ENCODE results near the gene CDC37. TPM values are rescaled to one million over a fixed set of nuclear protein-coding genes. Genes with fewer than 3 reads are reported as not detected.
A peak's percentile ranks its signal among the peaks of the same experiment; 100 is the strongest.

CDC37 gene
- total and polyA plus RNA-seq, 7 experiments from 2014 or later, result 62.8 to 229 (median 177) TPM

GRCh38 chr19:10418485-10419199, 15.3 kb upstream of the CDC37 start:
- Histone ChIP-seq H3K4me1 (ENCODE audit: control insufficient read depth in 2 of 2, insufficient read depth in 2 of 2, low read length in 2 of 2) (peaks cover 35 to 40% of the 10 kb centered on the region in 2 donors), H3K27ac (ENCODE audit: low read depth, low read length) (no peak overlapping the region), H3K4me3 (ENCODE audit: low read length) (no peak overlapping the region), H3K9me3 (ENCODE audit: control insufficient read depth in 2 of 3, low read length in 3 of 3) (no peaks in the 10 kb centered on the region), H3K36me3 (ENCODE audit: control insufficient read depth in 2 of 3, insufficient read depth in 3 of 3, low read length in 3 of 3) (no peaks in the 10 kb centered on the region), H3K27me3 (ENCODE audit: control insufficient read depth in 2 of 2, insufficient read depth in 2 of 2, low read length in 2 of 2) (peaks cover 18 to 35% of the 10 kb centered on the region in 2 donors)
- DNase-seq (no peak), ATAC-seq (no peak)
- intact Hi-C loops (cut with micrococcal nuclease), result loop anchor here in 1 of 2 donors (2.0 kb wide), 1 partner anchor 150 kb away; the partner anchor contains the start of gene CDKN2D
- Mint-ChIP-seq H3K4me3 (peak overlapping the region; percentile 19 to 96 (median 54)), H3K9me3 (peaks cover 0 to 6% (median 0%) of the 10 kb centered on the region in 11 donors), H3K36me3 (peaks cover 0 to 22% (median 3%) of the 10 kb centered on the region in 5 donors), H3K27me3 (peaks cover 26 to 47% (median 40%) of the 10 kb centered on the region in 5 donors), H3K27ac (peak overlapping the region in 8 of 9 donors; percentile 46 to 97 (median 70)), H3K4me1 (peaks cover 26 to 63% (median 42%) of the 10 kb centered on the region in 7 donors)
- POLR2A ChIA-PET, result interaction anchor here (1.0 to 3.9 kb wide), 5 partner anchors 8 to 276 kb away, joined by 3 to 32 read pairs (median 4); partner anchors contain the start of genes CDC37 and ICAM1
- CTCF ChIA-PET, result interaction anchor here (0.9 to 7.7 kb wide), 3 partner anchors 9 to 18 kb away, joined by 3 to 97 read pairs (median 8); partner anchors contain the start of gene CDC37

DNA sequence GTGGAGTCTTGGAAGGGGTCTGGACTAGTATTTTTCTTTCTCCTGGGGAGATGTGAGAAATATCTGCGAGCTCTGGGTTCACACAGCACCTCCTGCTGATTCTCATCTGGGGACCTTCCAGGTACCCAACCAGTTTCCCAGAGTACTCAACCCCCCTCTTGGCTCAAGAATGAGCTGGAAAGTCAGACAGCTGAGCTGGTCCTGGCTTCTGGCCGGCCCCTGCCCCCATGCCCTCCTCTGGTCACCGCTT, 14.8 kb upstream of the CDC37 start:
- Histone ChIP-seq H3K36me3 (ENCODE audit: control insufficient read depth in 2 of 3, insufficient read depth in 3 of 3, low read length in 3 of 3) (no peaks in the 10 kb centered on the region), H3K9me3 (ENCODE audit: control insufficient read depth in 2 of 3, low read length in 3 of 3) (no peaks in the 10 kb centered on the region), H3K4me1 (ENCODE audit: control insufficient read depth in 2 of 2, insufficient read depth in 2 of 2, low read length in 2 of 2) (peaks cover 35 to 39% of the 10 kb centered on the region in 2 donors), H3K27ac (ENCODE audit: low read depth, low read length) (no peak overlapping the region), H3K27me3 (ENCODE audit: control insufficient read depth in 2 of 2, insufficient read depth in 2 of 2, low read length in 2 of 2) (peaks cover 18 to 32% of the 10 kb centered on the region in 2 donors), H3K4me3 (ENCODE audit: low read length) (no peak overlapping the region)
- ChIA-PET CTCF (interaction anchor here (0.9 to 7.7 kb wide), 3 partner anchors 9 to 19 kb away, joined by 3 to 97 read pairs (median 8); partner anchors contain the start of gene CDC37), POLR2A (interaction anchor here (1.0 to 3.9 kb wide), 5 partner anchors 9 to 275 kb away, joined by 3 to 32 read pairs (median 4); partner anchors contain the start of genes CDC37 and ICAM1)
- Mint-ChIP-seq H3K4me1 (peaks cover 26 to 61% (median 42%) of the 10 kb centered on the region in 7 donors), H3K27ac (peak overlapping the region; percentile 19 to 97 (median 61)), H3K9me3 (peaks cover 0 to 6% (median 0%) of the 10 kb centered on the region in 11 donors), H3K4me3 (peak overlapping the region in 8 of 10 donors; percentile 10 to 96 (median 55)), H3K27me3 (peaks cover 26 to 43% (median 36%) of the 10 kb centered on the region in 5 donors), H3K36me3 (peaks cover 0 to 22% (median 3%) of the 10 kb centered on the region in 5 donors)
- intact Hi-C loops (cut with micrococcal nuclease), result loop anchor here in 1 of 2 donors (2.0 kb wide), 1 partner anchor 151 kb away; the partner anchor contains the start of gene CDKN2D
- ATAC-seq (no peak), DNase-seq (no peak)

DNA sequence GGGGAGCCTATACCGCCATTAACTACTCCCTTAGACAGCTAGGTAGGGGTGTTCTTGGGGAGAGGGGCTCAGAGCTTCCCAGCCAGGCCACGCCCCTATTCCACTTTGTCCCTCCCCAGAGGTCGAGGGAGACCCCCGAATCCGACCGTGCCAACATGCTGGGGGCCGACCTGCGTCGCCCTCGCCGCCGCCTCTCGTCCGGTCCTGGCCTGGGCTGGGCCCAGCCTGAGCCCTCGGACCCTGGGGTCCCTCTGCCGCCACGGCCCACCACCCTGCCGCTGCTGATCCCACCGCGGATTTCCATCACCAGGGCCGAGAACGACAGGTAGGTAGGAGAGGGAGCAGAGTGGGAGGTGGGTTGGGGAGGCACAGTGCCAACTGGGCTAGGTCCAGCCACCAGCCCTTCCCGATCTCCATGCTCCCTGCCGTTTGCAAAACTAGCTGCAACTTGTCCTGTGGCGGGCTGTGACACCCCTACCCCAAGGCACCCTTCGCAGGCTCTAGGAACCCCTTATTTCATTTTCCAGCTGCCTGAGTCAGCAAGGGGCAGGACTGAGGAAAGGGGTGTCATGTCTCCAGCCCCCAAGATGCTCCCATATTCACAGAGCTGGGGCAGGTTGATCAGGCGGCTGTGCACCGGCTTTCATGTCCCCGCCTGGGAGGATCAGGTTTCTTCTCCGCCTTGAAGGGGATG, 14.3 kb upstream of the CDC37 start:
- Mint-ChIP-seq H3K9me3 (peaks cover 0 to 6% (median 0%) of the 10 kb centered on the region in 11 donors), H3K4me1 (peaks cover 26 to 60% (median 42%) of the 10 kb centered on the region in 7 donors), H3K4me3 (peak overlapping the region in 6 of 10 donors; percentile 10 to 96 (median 54)), H3K27ac (peak overlapping the region; percentile 43 to 98 (median 64)), H3K36me3 (peaks cover 0 to 22% (median 3%) of the 10 kb centered on the region in 5 donors), H3K27me3 (peaks cover 26 to 43% (median 36%) of the 10 kb centered on the region in 5 donors)
- no peak overlapping the region for H3K27ac ChIP-seq (ENCODE audit: low read depth, low read length)
- DNase-seq (no peak), ATAC-seq (no peak)
- H3K9me3 ChIP-seq (ENCODE audit: control insufficient read depth in 2 of 3, low read length in 3 of 3), result no peaks in the 10 kb centered on the region
- peaks cover 35 to 42% of the 10 kb centered on the region in 2 donors for H3K4me1 ChIP-seq (ENCODE audit: control insufficient read depth in 2 of 2, insufficient read depth in 2 of 2, low read length in 2 of 2)
- H3K27me3 ChIP-seq (ENCODE audit: control insufficient read depth in 2 of 2, insufficient read depth in 2 of 2, low read length in 2 of 2), result peaks cover 18 to 32% of the 10 kb centered on the region in 2 donors
- H3K4me3 ChIP-seq (ENCODE audit: low read length), result peak overlapping the region; percentile 27
- CTCF ChIA-PET, result interaction anchor here (0.9 to 7.7 kb wide), 3 partner anchors 10 to 19 kb away, joined by 3 to 97 read pairs (median 8); partner anchors contain the start of gene CDC37
- no peaks in the 10 kb centered on the region for H3K36me3 ChIP-seq (ENCODE audit: control insufficient read depth in 2 of 3, insufficient read depth in 3 of 3, low read length in 3 of 3)
- POLR2A ChIA-PET, result interaction anchor here (0.6 to 3.9 kb wide), 6 partner anchors 9 to 275 kb away, joined by 3 to 32 read pairs (median 4); partner anchors contain the start of genes CDC37 and ICAM1
- intact Hi-C loops (cut with micrococcal nuclease), result loop anchor here in 1 of 2 donors (2.0 kb wide), 1 partner anchor 151 kb away; the partner anchor contains the start of gene CDKN2D

DNA sequence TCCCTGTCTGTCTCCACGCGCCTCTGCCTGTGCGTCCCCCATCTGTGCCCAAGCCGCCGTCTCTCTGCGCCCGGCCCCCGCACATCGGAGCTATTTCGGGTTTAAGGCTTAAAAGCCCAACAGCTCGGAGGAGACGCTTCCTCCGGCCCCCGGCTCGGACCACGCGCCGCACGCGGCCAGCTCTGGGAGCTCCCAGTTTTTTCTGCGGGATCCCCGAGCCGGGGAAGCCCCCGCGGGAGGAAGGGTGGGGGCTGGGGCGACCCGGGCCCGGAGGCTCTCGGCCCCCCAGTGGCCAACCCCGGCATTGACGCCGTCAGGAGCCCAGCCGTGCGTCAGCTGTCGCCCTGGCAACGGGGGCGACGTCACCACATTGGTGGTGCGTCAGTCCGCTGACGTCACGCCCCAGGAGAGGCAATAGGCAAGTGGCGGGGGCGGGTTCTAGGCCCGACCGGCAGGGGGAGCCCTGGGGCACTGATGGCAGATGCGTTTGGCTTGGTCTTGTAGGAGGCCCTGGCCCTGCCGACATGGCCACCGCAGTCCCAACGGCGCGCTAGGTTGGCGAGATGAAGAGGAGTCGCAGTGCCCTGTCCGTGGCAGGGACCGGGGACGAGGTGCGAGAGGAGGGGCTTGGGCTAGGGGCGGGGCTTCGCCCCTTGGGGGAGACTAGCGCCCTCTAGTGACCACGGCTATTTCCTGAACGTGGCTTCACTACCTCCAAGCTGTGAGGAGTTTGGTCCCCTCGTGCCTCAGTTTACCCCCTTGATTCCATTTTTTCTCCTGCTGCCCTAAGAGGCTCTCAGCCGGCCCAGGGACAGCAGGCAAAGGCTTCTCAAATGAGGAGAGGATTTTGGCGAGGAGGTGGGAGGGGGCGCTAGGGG, 13.3 kb upstream of the CDC37 start:
- Histone ChIP-seq H3K27ac (ENCODE audit: low read depth, low read length) (peak overlapping the region; percentile 55), H3K27me3 (ENCODE audit: control insufficient read depth in 2 of 2, insufficient read depth in 2 of 2, low read length in 2 of 2) (peaks cover 18 to 29% of the 10 kb centered on the region in 2 donors), H3K36me3 (ENCODE audit: control insufficient read depth in 2 of 3, insufficient read depth in 3 of 3, low read length in 3 of 3) (no peaks in the 10 kb centered on the region), H3K4me3 (ENCODE audit: low read length) (peak overlapping the region; percentile 43), H3K9me3 (ENCODE audit: control insufficient read depth in 2 of 3, low read length in 3 of 3) (no peaks in the 10 kb centered on the region), H3K4me1 (ENCODE audit: control insufficient read depth in 2 of 2, insufficient read depth in 2 of 2, low read length in 2 of 2) (peaks cover 41 to 53% of the 10 kb centered on the region in 2 donors)
- ATAC-seq, result peak; percentile 91
- peaks cover 0 to 6% (median 0%) of the 10 kb centered on the region in 11 donors for H3K9me3 Mint-ChIP-seq
- peak overlapping the region; percentile 75 to 98 (median 97) for H3K27ac Mint-ChIP-seq
- H3K4me3 Mint-ChIP-seq, result peak overlapping the region; percentile 63 to 92 (median 77)
- CTCF ChIA-PET, result interaction anchor here (0.5 to 7.7 kb wide), 5 partner anchors 7 to 46 kb away, joined by 4 to 97 read pairs (median 7); partner anchors contain the start of gene CDC37
- peak; percentile 93 to 99 (median 97) for DNase-seq
- H3K36me3 Mint-ChIP-seq, result peaks cover 0 to 18% (median 3%) of the 10 kb centered on the region in 5 donors
- intact Hi-C loops (cut with micrococcal nuclease), result loop anchor here (1.0 kb wide), 6 partner anchors 8 to 20 kb away; partner anchors contain the start of gene CDC37 (in 1 of the 2)
- peaks cover 25 to 33% (median 26%) of the 10 kb centered on the region in 5 donors for H3K27me3 Mint-ChIP-seq
- POLR2A ChIA-PET, result interaction anchor here (3.9 kb wide), 1 partner anchor 12 kb away, joined by 32 read pairs; the partner anchor contains the start of gene CDC37
- H3K4me1 Mint-ChIP-seq, result peaks cover 20 to 59% (median 43%) of the 10 kb centered on the region in 7 donors

DNA sequence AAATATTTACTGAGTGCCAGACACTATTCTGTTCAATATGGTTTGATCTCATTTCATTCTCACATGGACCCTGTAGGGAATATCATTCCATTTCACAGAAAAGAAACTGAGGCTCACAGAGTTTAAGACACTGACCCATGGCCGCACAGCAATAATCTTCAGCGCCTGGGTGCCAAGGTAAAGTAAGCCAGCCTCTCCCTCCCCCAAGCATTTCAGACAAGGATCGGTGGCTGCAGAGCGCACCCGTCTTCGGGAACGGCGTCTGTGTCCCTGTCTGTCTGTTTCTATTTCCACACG, 12.7 kb upstream of the CDC37 start:
- H3K4me1 Mint-ChIP-seq, result peaks cover 15 to 59% (median 40%) of the 10 kb centered on the region in 7 donors
- Histone ChIP-seq H3K4me3 (ENCODE audit: low read length) (peak overlapping the region; percentile 43), H3K9me3 (ENCODE audit: control insufficient read depth in 2 of 3, low read length in 3 of 3) (no peaks in the 10 kb centered on the region), H3K27ac (ENCODE audit: low read depth, low read length) (peak overlapping the region; percentile 55), H3K4me1 (ENCODE audit: control insufficient read depth in 2 of 2, insufficient read depth in 2 of 2, low read length in 2 of 2) (peaks cover 36 to 53% of the 10 kb centered on the region in 2 donors), H3K27me3 (ENCODE audit: control insufficient read depth in 2 of 2, insufficient read depth in 2 of 2, low read length in 2 of 2) (peaks cover 13 to 23% of the 10 kb centered on the region in 2 donors), H3K36me3 (ENCODE audit: control insufficient read depth in 2 of 3, insufficient read depth in 3 of 3, low read length in 3 of 3) (no peaks in the 10 kb centered on the region)
- peak overlapping the region in 9 of 10 donors; percentile 69 to 92 (median 75) for H3K4me3 Mint-ChIP-seq
- H3K9me3 Mint-ChIP-seq, result peaks cover 0 to 6% (median 0%) of the 10 kb centered on the region in 11 donors
- ChIA-PET POLR2A (interaction anchor here (3.9 kb wide), 1 partner anchor 11 kb away, joined by 32 read pairs; the partner anchor contains the start of gene CDC37), CTCF (interaction anchor here (0.5 to 7.7 kb wide), 4 partner anchors 8 to 46 kb away, joined by 4 to 97 read pairs (median 6); partner anchors contain the start of gene CDC37)
- H3K27me3 Mint-ChIP-seq, result peaks cover 20 to 28% (median 25%) of the 10 kb centered on the region in 5 donors
- peaks cover 0 to 17% (median 3%) of the 10 kb centered on the region in 5 donors for H3K36me3 Mint-ChIP-seq
- no peak for ATAC-seq
- intact Hi-C loops (cut with micrococcal nuclease), result loop anchor here (1.0 kb wide), 6 partner anchors 8 to 20 kb away; partner anchors contain the start of gene CDC37 (in 1 of the 2)
- DNase-seq, result no peak
- peak overlapping the region in 8 of 9 donors; percentile 46 to 98 (median 90) for H3K27ac Mint-ChIP-seq

Measured in naive thymus-derived CD4-positive, alpha-beta T cell (primary cell).